22Rv1 (cell line): ENCODE data around the gene PSMB5.

Experiments used
- CTCF ChIP-seq: fragments of 450-650 bp; IDR thresholded peaks from 2 replicates; pipeline ENCODE4 v1.5.1; 2017; ENCODE audit warnings: mild to moderate bottlenecking
- ZFX ChIP-seq: fragments of 450-650 bp; IDR thresholded peaks from 2 replicates; pipeline ENCODE4 v1.6.1; 2017; ENCODE audit warnings: antibody characterized with exemption, borderline replicate concordance

GRCh38 chr14:23076785-23077408 lies 42.2 kb upstream of the PSMB5 start:
- TF ChIP-seq CTCF (peak; percentile 81), ZFX (no peak)
